SIG-M5 treated with dmso at 0.1 percent for 504 hours (cell line): Measurements from ENCODE around the gene OR4E2.
"Not testable (repeated sequence)": the region's sequence is repeated elsewhere in the genome, so short reads cannot be mapped to it uniquely, and the experiment has no call there.

Source experiments
- DNase-seq: peaks from one replicate; lab custom pipeline; 2025; ENCODE audit not compliant: unreplicated experiment; lab: John Stamatoyannopoulos, UW

OR4E2 gene

DNA sequence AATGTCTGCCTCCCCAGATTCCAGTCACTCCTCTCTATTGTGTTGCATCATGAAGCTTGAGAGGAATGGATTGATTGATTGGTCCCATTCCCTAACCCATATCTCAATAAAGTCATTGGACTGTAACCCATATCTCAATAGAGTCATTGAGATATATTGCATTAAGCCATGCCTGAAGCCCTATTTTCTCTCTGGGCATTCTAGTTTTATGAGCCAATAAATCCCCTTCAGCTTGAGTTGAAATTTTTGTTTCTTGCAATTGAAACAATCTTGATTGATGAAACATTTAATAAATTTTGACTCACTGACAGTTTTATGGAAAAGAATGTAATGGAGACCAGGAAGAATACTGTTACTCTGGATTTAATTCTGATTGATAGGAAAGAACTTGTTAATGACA, 40.8 kb downstream of the OR4E2 start:
- DNase-seq: no peak

DNA sequence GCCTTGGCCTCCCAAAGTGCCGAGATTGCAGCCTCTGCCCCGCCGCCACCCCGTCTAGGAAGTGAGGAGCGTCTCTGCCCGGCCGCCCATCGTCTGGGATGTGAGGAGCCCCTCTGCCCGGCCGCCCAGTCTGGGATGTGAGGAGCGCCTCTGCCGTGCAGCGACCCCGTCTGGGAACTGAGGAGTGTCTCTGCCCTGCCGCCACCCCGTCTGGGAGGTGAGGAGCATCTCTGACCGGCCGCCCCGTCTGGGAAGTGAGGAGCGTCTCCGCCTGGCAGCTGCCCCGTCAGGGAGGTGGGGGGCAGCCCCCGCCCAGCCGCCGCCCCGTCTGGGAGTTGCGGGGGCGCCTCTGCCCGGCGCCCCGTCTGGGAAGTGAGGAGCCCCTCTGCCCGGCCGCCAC, 44.0 kb downstream of the OR4E2 start:
- DNase-seq: not testable (repeated sequence)

GRCh38 chr14:21698538-21698937, 44.9 kb downstream of the OR4E2 start:
- DNase-seq: not testable (repeated sequence)

GRCh38 chr14:21699551-21699950, 45.9 kb downstream of the OR4E2 start:
- no peak for DNase-seq

GRCh38 chr14:21702316-21702715, 48.7 kb downstream of the OR4E2 start:
- DNase-seq: no peak

DNA sequence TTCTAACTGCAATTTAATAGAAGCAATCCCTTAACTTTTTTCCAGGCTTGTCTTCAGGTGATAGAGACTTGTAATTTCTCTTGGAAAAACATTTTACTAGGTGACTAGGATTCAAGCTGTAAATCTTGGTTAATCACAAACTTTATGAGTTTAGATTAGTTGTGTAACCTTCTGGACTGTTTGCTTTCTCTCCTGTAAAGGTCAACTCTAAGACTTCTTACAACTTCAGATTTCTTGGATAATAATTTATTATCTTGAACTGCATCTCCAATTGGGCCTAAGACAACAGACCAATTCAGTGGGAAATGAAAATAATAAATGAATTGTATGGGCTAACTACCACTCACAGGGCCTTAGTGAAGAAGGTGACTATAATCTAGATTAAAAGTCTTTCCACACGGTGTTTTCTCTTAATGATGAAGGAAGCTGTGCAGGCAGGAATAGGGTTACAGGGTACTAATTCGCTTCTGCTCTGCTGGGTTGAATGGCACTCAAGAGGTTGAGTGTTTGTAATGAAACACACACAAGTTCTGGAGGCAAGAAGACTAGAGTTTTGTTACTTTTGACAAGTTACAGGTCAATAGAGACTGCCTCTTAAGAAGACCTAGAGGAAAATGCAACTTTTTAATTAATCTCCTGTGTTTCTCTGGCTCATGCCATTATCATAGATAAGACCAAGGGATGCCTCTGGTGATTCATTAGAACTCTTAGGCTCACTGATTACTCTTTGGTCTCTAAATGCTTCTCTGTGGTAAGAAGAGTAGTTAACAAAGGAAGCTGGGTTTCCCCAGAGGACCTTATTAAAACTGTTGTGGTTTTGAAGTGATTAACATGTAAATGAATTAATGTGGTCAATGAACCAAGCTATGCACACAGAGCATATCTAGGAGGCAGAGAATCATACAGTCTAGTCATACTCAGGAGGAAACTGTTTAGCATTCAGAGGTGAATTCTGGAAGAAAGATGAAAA, 50.0 kb downstream of the OR4E2 start:
- DNase-seq: no peak

DNA sequence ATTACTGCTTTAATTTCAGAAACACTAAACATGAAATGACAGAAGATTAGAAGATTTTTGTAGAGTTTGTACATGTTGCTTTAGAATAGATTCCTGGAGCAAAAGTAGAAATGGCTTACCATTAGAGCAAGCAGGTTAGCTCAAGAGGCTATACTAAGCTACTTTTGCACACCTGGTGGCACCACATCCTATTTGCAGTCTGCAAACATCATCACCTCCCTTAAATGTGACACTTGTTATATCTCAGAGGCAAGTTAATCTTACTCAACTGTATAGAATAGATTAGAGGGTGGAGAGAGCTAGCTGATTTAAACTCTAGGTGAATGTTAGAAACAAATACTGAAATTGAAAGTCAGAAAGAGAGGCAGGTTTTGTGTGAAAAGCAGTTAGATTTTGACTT, 50.7 kb downstream of the OR4E2 start:
- no peak for DNase-seq

GRCh38 chr14:21711360-21711961, 57.8 kb downstream of the OR4E2 start:
- peak; percentile 47 for DNase-seq

- DNase-seq: no peak
Observed at GRCh38 chr14:21712036-21712435, 58.4 kb downstream of the OR4E2 start.

DNA sequence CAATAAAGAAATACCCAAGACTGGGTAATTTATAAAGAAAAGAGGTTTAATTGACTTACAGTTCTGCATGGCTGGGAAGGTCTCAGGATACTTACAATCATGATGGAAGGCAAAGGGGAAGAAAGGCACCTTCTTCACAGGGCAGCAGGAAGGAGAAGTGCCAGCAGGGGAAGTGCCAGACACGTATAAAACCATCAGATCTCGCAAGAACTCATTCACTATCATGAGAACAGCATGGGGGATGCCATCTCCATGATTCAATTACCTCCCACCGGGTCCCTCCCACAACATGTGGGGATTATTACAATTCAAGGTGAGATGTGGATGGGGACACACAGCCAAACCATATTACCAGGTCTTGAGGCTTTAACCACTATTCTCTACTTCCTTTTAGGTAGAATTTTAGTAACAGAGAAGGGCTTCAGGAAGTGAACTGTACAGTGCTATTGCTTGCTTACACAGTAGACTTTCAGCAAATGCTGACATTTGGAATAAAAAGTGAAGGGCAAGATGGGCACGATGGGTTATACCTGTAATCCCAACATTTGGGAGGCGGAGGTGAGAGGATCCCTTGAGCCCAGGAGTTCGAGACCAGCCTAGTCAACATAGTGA, 60.8 kb downstream of the OR4E2 start:
- DNase-seq: no peak
